Smooth muscle cell (in vitro differentiated cells): ENCODE data around the gene ABLIM1. TPM values are rescaled to one million over a fixed set of nuclear protein-coding genes. Genes with fewer than 3 reads are reported as not detected.

Source experiments
- DNase-seq: peaks from one replicate; lab custom pipeline; 2025; ENCODE audit not compliant: unreplicated experiment; lab: John Stamatoyannopoulos, UW
- H2AFZ ChIP-seq: fragments of 200-600 bp; sonication (generic); 2 replicates; pipeline ENCODE4 v1.6.0; 2016; ENCODE audit warnings: antibody characterized with exemption, low read depth, mild to moderate bottlenecking
- H3F3A ChIP-seq: fragments of 200-600 bp; sonication (generic); 2 replicates; pipeline ENCODE4 v1.6.0; 2017; ENCODE audit warnings: antibody characterized with exemption, low read depth
- H3K27ac ChIP-seq: fragments of 200-600 bp; sonication (generic); 2 replicates; pipeline ENCODE4 v1.5.1; 2016; ENCODE audit warnings: low read depth, mild to moderate bottlenecking
- H3K27me3 ChIP-seq: fragments of 200-600 bp; sonication (generic); 2 replicates; pipeline ENCODE4 v1.6.1; 2016; ENCODE audit warnings: low read depth, mild to moderate bottlenecking
- H3K36me3 ChIP-seq: fragments of 200-600 bp; sonication (generic); 2 replicates; pipeline ENCODE4 v1.5.1; 2016; ENCODE audit warnings: low read depth
- H3K4me1 ChIP-seq: fragments of 200-600 bp; sonication (generic); 2 replicates; pipeline ENCODE4 v1.5.1; 2016; ENCODE audit warnings: low read depth
- H3K4me2 ChIP-seq: fragments of 200-600 bp; sonication (generic); 2 replicates; pipeline ENCODE4 v1.6.0; 2016; ENCODE audit warnings: mild to moderate bottlenecking
- H3K4me3 ChIP-seq: fragments of 200-600 bp; sonication (generic); 2 replicates; pipeline ENCODE4 v1.5.1; 2016; ENCODE audit warnings: mild to moderate bottlenecking
- H3K79me2 ChIP-seq: fragments of 200-600 bp; sonication (generic); 2 replicates; pipeline ENCODE4 v1.6.0; 2016; ENCODE audit warnings: low read depth, mild to moderate bottlenecking
- H3K9ac ChIP-seq: fragments of 200-600 bp; sonication (generic); 2 replicates; pipeline ENCODE4 v1.6.0; 2016; ENCODE audit warnings: low read depth
- H3K9me3 ChIP-seq: fragments of 200-600 bp; sonication (generic); replicated peaks from 2 replicates; pipeline ENCODE4 v1.5.1; 2016; ENCODE audit warnings: low read depth
- H4K20me1 ChIP-seq: fragments of 200-600 bp; sonication (generic); 2 replicates; pipeline ENCODE4 v1.6.0; 2016; ENCODE audit warnings: low read depth
- CTCF ChIP-seq: fragments of 200-600 bp; sonication (generic); IDR thresholded peaks from 2 replicates; pipeline ENCODE4 v1.5.1; 2017; ENCODE audit warnings: borderline replicate concordance, mild to moderate bottlenecking, antibody characterized with exemption; ENCODE audit not compliant: insufficient read depth, poor library complexity, severe bottlenecking
- WGBS: methylation state at CpG from one replicate; pipeline ENCODE4 v1.1.7; 2016; ENCODE audit warnings: low lambda C conversion rate; 5-methylcytosine and 5-hydroxymethylcytosine counted together
- polyA plus RNA-seq: library from polyadenylated mRNA; unstranded; fragments of >200 nt; fragmentation: Nextera tagmentation; extraction: Ambion mirVana; gene quantifications from 2 replicates; pipeline ENCODE4 v1.2.1, GENCODE V29; 2016
- total RNA-seq: library from RNA; depleted of rRNA; stranded (reverse); fragments of >200 nt; gene quantifications from 2 replicates; pipeline ENCODE4 v1.2.3, GENCODE V29; 2014

ABLIM1 gene
- total and polyA plus RNA-seq, 2 experiments from 2014 or later = 1.6 to 17.6 TPM

- no peak overlapping the region for H3K4me3 ChIP-seq
- peaks cover 35% of the 10 kb centered on the region for H3K27me3 ChIP-seq
- no peak for DNase-seq
- TF ChIP-seq CTCF = no peak
- no peaks in the 10 kb centered on the region for H4K20me1 ChIP-seq
- no peak overlapping the region for H2AFZ ChIP-seq
- H3K79me2 ChIP-seq = no peaks in the 10 kb centered on the region
- no peak overlapping the region for H3K9ac ChIP-seq
- no peak overlapping the region for H3K27ac ChIP-seq
- peaks cover 11% of the 10 kb centered on the region for H3K4me1 ChIP-seq
- no peaks in the 10 kb centered on the region for H3F3A ChIP-seq
- 66% methylated on average over 4 of the region's 4 CpGs for WGBS
- H3K36me3 ChIP-seq = no peaks in the 10 kb centered on the region
- H3K9me3 ChIP-seq = no peaks in the 10 kb centered on the region
- no peak overlapping the region for H3K4me2 ChIP-seq
These were observed 6.1 kb upstream of the ABLIM1 start for GRCh38 chr10:114664127-114664526.

GRCh38 chr10:114663626-114664025 is 5.6 kb upstream of the ABLIM1 start:
- 38% methylated on average over 8 of the region's 8 CpGs for WGBS
- Histone ChIP-seq H3K27me3 (peaks cover 40% of the 10 kb centered on the region), H4K20me1 (no peaks in the 10 kb centered on the region), H3K9ac (no peak overlapping the region), H3F3A (no peaks in the 10 kb centered on the region), H3K27ac (no peak overlapping the region), H3K4me3 (no peak overlapping the region), H3K4me1 (peaks cover 11% of the 10 kb centered on the region), H3K36me3 (no peaks in the 10 kb centered on the region), H2AFZ (no peak overlapping the region), H3K79me2 (no peaks in the 10 kb centered on the region), H3K9me3 (no peaks in the 10 kb centered on the region), H3K4me2 (no peak overlapping the region)
- DNase-seq = no peak
- no peak for TF ChIP-seq CTCF

GRCh38 chr10:114662646-114663217 is 4.7 kb upstream of the ABLIM1 start:
- DNase-seq = no peak
- H3K79me2 ChIP-seq = no peaks in the 10 kb centered on the region
- peaks cover 11% of the 10 kb centered on the region for H3K4me1 ChIP-seq
- H3K36me3 ChIP-seq = no peaks in the 10 kb centered on the region
- peaks cover 46% of the 10 kb centered on the region for H3K27me3 ChIP-seq
- WGBS = 75% methylated on average over 5 of the region's 5 CpGs
- no peak overlapping the region for H3K4me2 ChIP-seq
- no peak for TF ChIP-seq CTCF
- no peak overlapping the region for H3K4me3 ChIP-seq
- no peaks in the 10 kb centered on the region for H3K9me3 ChIP-seq
- no peaks in the 10 kb centered on the region for H3F3A ChIP-seq
- no peak overlapping the region for H2AFZ ChIP-seq
- no peak overlapping the region for H3K9ac ChIP-seq
- H3K27ac ChIP-seq = no peak overlapping the region
- H4K20me1 ChIP-seq = no peaks in the 10 kb centered on the region

GRCh38 chr10:114661212-114661880 is 3.3 kb upstream of the ABLIM1 start:
- no peaks in the 10 kb centered on the region for H3K9me3 ChIP-seq
- peaks cover 54% of the 10 kb centered on the region for H3K27me3 ChIP-seq
- no peak for TF ChIP-seq CTCF
- DNase-seq = no peak
- H2AFZ ChIP-seq = no peak overlapping the region
- no peak overlapping the region for H3K4me3 ChIP-seq
- H3K9ac ChIP-seq = no peak overlapping the region
- no peaks in the 10 kb centered on the region for H3K36me3 ChIP-seq
- peaks cover 11% of the 10 kb centered on the region for H3K4me1 ChIP-seq
- no peaks in the 10 kb centered on the region for H3F3A ChIP-seq
- no peaks in the 10 kb centered on the region for H4K20me1 ChIP-seq
- no peaks in the 10 kb centered on the region for H3K79me2 ChIP-seq
- no peak overlapping the region for H3K4me2 ChIP-seq
- WGBS = 92% methylated on average over 3 of the region's 3 CpGs
- H3K27ac ChIP-seq = no peak overlapping the region
